GM12874 (cell line): ENCODE data around the gene TMEM30B.

Source experiments
- CTCF ChIP-seq: IDR thresholded peaks from 2 replicates; pipeline ENCODE4 v1.5.1; 2011; ENCODE audit warnings: low read depth, mild to moderate bottlenecking, control low read depth, low read length, moderate library complexity; ENCODE audit not compliant: insufficient read depth

The TMEM30B gene

GRCh38 chr14:61281186-61281947 lies at the start of gene TMEM30B:
Gene TMEM30B (minus strand): TSS chr14:61281338. CDS start chr14:61281147, 191 bp downstream.
- no peak for TF ChIP-seq CTCF

GRCh38 chr14:61330511-61330910 lies 49.4 kb upstream of the TMEM30B start:
- no peak for TF ChIP-seq CTCF

- no peak for TF ChIP-seq CTCF
Observed at GRCh38 chr14:61329478-61330051, 48.4 kb upstream of the TMEM30B start.

- TF ChIP-seq CTCF = no peak
Observed at GRCh38 chr14:61328626-61329262, 47.6 kb upstream of the TMEM30B start.

GRCh38 chr14:61326847-61327246 lies 45.7 kb upstream of the TMEM30B start:
- TF ChIP-seq CTCF = no peak

GRCh38 chr14:61326146-61326545 lies 45.0 kb upstream of the TMEM30B start:
- TF ChIP-seq CTCF = no peak

GRCh38 chr14:61325166-61325565 lies 44.0 kb upstream of the TMEM30B start:
- no peak for TF ChIP-seq CTCF
